ENCODE results near the gene NOTUM.
A peak's percentile ranks its signal among the peaks of the same experiment; 100 is the strongest.

The NOTUM gene

DNA sequence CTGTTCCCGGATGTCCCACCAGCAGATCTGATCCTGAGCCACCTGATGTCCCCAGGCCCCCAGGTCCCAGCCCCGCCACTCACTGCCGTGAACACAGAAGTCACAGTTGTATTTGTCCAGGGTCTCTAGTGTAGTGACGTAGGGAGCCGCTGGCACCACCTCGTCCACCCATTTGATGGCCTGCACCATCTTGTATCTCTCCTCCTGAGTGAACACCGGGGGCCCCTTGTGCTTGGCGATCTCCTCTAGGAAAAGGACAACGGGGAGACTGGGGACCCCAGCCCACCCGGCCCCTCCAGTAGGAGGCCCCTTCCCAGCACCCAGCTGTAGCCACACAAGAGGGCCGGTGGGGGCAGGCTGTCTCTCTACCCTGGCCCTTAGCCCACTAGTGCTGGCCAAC, 52.2 kb downstream of the NOTUM start:
- DNase-seq, result no peak

- no peak for DNase-seq
Measured at GRCh38 chr17:81907219-81908145, 53.5 kb downstream of the NOTUM start.

DNA sequence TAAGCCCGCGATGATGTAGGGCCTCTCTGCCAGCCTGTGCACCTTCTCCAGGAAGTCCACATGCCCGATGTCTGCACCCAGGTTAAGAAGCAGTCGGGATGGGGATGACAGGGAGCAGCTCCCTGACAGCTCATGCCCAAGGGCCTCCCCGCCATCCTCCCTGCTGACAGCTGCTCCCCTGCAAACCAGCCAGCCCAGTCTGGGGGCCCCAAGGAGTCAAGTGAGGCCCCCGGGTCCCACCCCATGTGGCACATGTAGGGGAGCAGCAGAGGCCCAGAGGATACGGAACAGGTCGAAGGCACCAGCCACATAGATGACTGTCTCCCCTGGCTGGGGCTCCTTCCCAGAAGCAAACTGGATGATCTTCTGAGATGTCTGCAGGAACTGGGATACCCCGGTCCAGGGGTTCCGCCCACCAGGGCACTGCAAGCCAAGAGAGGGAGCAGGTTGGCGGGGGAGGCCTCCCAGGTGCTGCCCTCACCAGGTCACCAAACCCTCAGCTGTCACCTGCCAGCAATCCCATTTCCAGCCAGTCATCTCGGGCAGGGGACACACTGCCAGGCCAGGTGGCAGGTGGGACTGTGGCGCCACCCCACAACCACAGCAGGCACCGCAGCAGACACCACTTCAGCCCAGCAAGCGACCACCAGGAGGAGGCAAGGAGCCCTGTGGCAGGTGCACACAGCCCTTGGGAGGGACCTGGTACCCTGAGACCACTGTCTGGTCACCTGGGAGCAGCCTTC, 54.3 kb downstream of the NOTUM start:
- no peak for DNase-seq

DNA sequence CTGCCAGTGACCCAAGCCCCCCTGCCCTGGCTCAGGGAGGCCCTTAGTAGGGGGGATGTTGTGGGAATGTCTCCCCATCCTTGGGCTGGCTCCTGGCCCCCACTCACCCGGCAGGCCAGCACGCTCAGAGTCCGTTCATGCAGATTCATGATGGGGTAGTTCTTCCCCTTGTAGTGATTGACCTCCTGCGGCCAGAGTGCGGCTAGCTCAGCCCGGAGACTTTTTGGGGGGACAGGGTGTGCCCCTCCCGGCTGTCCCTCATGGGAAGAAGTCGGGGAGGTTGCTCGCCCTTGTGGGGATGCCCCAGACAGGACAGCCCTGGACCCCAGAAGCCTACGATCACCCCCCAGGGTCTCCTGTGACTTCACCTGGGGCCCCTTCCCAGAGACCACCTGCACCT, 55.0 kb downstream of the NOTUM start:
- no peak for DNase-seq

GRCh38 chr17:81905424-81905875, 55.5 kb downstream of the NOTUM start:
- DNase-seq, result no peak

DNA sequence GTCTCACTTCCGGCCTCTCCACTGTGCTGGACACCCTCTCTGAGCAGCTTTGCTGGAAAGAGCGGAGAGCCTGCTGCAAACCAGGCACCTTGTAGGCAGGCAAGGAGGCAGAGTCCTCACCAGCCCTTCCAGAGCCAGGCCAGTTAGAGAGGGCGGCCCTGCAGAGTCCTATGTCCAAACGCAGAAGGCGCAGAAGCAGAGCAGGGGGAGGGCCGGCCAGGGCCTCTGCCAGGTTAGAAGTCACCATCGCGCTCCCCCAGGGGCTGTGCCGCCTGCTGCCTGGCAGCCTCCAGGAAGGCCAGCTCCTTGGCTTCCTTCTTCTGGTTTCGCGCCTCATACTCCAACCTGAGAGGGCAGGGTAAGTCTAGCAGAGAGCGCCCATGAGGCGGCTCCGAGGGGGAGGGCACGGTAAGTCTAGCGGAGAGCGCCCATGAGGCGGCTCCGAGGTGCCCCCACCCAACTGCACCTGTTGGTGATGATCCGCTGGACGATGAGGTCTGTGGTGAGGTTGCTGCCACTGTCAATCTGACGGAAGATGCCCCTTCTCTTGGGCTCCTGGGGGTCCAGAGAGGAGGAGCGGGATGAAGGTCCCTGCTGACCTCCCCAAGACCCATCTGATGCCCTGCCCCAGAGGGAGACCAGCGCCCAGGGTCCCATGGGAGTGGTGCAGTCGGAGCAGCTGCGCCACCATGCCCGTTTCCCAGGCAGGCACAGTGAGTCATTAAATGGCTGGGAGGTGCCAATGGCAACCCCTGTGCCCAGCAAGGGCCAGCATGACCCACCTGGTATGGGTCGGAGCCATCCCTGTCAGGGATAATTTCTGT, 56.2 kb downstream of the NOTUM start:
- DNase-seq, result no peak

DNA sequence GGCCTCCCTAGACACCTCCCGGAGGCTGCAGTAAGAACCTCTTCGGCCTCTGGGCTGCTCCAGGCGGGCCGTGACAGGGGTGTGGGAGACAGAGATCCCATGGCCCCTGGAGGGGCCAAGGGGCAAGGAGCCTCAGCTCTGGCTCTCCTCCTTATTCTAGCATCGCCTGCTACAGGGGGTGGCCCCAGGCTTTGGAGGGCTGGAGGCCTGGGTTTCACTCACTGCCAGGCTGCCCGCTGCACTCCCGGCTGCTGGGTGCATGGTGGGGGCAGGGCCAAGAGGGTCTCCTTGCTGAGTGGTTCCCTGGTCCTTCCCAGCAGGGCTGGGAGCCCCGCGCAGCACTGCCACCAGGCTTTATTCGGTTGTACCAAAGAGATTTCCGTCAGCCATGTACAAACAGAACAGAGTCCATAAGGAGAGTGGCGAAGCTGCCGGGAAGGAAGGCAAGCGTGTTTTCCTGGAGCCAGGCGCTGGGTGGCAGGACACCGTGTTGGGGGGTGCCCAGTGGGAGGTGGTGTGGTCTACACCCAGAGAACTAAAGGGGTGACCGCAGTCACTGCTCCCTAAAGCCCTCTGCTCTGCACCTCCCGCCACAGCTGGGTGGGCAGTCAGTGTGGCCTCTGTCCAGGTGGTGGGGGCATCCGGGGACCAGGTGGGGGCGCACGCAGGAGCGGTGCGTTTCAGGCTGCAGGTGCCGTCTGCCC, 56.9 kb downstream of the NOTUM start:
- DNase-seq, result peak; percentile 8

DNA sequence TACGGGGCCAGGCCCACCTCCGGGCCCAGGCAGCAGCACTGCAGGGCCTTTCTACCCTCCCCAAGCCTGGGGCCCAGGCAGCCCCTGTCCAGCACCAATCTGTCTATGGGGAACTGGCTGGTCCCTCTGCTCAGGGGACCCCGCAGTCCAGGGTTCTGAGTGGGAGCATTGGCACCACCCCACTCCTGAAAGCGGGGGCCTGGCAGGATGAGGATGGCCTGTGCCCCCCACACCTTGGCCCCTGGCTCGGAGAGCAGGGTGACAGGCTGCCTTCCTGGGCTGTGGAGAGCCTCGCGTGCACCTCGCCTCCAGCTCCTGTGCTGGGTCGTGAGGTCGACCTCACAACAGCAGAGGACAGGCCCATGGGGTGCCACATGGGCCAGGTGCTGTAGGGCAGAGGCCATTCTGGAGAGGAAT, 57.6 kb downstream of the NOTUM start:
- DNase-seq, result no peak

- no peak for DNase-seq
Measured at GRCh38 chr17:81902653-81903414, 58.2 kb downstream of the NOTUM start.

All from MV-4-11 (cell line).